Stimulated activated CD8-positive, alpha-beta memory T cell treated with anti-CD3 and anti-CD28 coated beads, Interleukin-15, amount 100 ng/mL, for 4 hours (primary cell): ENCODE data around the gene DGCR2.

Source experiments
- DNase-seq, 2 donors: peaks; one replicate each; pipeline ENCODE4 v3.0.0-alpha.2; 2020; ENCODE audit warnings: low read depth in 2 of 2

The DGCR2 gene

DNA sequence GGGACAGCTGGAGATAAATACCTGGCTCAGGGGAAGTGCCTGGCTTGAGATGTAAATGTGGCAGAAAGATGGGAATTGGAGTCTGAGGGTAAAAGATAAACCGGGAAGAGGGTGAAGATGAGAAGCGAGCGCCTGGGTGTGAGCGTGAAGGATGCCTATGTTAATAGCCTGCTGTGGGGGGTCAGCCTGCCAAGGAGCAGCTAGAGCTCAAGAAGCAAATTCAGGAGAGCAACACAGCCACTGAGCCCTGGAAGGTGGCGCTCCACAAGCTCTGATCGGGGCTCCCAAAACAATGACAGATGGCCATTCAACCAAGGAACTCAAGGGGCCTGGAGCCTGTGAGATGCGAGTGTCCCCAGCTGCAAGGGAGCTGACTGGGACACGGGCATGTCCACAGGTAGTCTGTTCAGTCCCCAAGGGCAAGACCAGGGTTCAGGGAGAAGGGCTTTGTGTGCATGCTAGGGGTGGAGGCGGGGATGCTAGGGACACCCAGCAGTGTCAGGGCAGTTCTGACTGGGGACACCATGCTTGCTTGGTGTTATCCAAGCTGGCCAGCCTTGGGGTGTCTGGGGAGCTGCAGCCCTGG is 25.1 kb upstream of the DGCR2 start:
- DNase-seq, result no peak

DNA sequence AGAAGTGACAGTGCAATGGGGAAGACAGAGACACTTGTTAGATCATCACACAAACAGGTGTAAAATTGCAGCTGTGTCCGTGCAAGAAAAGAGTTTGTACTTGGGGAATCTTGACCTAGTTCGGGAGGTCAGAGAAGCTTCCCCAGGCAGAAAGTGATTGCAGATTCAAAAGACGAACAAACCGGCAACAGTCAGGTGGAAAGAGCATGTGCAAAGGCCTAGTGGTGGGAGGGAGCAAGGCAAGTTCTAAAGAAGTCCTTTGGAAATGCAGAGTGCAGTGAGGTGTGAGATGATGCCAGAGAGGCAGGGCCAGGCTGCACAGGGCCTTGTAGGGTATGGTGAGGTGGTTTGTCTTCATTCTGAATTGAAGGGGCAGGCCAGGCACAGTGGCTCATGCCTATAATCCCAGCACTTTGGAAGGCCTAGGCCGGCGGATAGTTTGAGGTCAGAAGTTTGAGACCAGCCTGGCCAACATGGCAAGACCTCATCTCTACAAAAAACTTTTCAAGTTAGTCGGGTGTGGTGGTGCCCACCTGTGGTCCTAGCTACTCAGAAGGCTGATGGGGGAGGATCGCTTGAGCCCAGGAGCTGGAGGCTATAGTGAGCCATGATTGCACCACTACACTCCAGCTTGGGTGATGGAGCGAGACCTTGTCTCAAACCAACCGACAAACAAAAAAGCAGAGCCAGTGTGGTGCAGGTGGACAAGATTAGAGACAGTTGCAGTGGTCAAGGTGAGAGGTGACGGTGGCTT is 24.2 kb upstream of the DGCR2 start:
- no peak for DNase-seq

DNA sequence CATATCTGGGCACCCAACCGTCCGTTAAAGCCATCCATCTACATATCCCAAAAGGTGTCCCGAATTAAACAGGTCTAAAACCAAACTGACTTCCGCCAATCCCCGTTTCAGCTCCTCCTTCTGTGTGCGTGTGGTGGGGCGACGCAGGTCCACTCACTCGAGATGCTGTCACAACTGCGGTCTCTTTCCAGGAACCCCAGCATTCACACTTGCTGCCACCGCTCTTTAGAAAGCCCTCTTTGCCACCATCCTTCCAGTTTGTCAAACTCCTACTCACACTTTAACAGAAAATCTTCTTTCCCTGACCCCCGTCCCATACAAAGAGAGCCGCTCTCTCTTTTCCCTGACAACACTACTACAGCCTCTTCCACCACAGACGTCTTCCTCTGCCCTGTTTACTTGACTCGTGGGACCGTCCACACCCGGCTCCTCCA is 21.8 kb upstream of the DGCR2 start:
- no peak for DNase-seq

DNA sequence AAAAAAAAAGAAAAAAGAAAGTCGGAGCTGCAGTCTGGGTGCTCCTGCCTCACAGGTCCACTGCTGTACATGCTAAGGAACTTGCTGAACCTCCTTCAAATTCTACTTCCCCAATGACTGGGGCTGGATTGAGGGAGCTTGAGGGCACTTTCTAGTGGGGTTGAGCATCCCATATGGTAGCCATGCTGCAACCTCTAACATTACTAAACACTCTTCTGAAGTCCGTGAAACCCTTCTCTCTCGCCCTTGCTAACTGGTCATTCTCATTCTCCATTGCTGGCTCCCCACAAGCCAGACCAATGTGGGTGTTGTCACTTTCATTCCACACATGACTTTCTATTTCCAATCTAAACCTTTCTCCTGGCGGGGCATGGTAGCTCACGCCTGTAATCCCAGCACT is 21.0 kb upstream of the DGCR2 start:
- DNase-seq, result no peak

DNA sequence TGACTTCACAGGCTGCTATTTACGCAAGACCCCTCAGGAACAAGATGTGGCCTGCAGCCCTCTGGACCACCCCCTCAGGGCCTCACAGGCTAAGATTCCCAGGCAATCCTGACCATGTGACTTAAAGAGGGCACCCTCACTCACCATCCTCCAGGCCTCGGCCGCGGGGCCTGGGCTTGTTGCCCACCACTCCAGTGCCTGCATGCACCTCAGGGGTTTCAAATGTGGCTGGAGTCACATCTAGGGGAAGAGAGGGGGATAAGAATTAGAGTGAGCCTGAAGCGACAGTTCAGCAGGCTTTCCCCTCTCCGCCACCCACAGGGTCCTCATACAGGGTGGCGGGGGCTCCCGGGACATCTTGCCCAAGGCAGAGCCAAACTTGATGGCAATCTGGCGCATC is 20.2 kb upstream of the DGCR2 start:
- DNase-seq, result no peak

DNA sequence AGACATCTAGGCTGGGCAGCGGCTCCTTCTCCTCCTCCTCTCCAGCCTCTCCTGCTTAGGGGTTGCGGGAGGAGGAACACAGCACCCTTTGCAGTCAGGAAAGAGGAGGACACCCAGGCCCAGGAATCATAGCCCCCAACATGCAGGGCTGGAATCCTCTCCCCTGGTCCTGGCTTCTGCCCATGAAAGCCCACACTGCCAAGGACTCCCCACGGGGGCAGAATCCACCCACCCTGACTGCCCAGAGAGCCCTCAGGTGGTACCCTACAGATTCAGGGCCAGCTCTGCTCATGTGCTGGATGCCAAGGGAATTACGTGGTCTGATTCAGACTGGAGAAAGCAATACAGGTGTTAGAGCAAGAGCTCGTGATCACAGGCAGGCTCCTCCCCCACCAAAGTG is 17.8 kb upstream of the DGCR2 start:
- DNase-seq, result no peak

DNA sequence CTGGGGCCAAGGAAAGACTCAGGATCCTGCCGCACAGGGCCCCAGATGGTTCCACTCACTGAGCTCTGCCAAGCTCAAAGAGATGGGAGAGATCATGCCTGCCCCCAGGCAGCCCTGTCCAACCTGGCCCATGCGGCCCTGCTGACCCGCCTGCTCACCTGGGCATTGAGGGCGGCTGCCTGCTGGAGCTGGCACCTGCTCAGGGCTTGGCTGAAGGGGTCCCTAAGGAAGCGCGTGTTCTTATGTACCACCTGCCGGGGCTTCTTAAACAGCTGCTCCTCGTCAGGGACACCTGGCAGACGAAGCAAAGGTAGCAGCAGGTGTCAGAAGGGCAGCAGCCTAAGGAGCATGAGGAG is 16.8 kb upstream of the DGCR2 start:
- no peak for DNase-seq

DNA sequence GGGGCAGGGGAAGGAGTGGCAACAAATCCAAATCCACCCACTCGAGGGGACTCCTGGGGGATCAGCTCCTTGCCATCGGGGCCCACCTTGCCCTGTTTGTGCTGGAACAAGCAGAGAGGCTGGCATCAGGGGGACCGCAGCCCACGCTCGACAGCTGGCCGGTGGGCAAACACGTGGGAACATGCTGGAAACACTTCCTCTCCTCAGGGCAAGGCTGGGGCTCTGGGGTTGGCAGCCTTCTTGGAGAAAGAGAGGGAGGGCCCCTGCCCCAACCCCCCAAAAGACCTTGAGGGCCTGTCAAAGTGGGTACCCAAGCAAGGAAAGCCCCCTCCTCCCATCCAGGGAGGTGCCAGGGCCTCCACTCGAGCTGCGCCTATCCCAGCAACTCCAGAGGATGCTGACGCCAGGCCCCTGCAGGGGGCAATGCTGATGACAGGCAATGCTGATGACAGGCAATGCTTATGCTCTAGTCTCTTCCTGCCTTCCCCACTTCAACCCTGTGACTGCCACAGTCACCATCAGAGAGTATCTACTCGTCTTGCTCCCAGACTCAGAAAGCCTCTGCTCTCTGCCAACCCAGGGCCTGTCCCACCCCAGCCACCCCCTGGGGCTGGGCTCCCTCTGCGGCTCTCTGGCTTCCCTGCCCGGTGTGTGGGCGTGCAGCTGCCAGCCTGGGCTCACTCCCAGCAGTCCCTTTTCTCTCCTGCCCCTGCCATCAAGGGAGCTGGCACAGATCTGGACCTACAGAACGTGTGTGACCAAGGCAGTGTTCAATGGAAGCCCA is 16.2 kb upstream of the DGCR2 start:
- no peak for DNase-seq

DNA sequence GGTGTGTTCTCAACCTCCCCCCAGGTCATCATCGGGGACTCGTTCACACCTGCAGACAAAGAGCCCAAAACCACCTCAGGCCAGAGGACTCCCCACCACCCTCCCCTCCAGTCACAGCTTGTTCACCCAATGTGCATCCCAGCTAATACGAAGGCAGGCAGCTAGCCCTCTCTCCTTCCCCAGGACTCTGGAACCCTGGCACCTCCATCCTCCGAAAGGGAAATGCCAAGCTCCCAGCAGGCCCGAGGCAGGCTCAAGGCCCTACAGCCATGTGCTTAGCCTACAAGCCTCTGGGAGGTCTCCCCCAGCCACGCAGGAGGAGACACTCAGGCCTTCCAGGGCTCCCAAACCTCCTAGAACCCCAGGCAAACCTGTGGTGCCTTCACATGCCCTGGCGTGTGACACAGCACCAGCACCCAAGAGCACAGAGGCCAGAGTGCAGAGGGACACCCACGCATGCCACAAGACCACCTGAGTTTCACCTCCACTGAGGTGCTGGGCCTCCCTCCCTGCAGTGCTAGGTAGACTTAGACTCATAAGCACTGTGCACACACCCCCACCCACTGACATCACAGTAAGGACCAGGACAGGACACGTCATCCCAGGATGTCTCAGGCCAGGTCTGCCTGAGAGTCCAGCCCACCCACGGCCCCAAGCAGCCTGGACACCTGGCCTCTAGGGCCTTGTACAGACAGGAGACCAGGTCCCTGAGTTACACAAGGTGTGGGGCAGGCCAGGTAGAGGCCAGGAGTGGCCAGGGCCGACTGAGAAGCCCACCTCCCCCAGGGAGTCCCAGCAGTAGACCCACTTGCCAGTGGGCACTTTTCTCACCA is 15.4 kb upstream of the DGCR2 start:
- DNase-seq, result no peak

DNA sequence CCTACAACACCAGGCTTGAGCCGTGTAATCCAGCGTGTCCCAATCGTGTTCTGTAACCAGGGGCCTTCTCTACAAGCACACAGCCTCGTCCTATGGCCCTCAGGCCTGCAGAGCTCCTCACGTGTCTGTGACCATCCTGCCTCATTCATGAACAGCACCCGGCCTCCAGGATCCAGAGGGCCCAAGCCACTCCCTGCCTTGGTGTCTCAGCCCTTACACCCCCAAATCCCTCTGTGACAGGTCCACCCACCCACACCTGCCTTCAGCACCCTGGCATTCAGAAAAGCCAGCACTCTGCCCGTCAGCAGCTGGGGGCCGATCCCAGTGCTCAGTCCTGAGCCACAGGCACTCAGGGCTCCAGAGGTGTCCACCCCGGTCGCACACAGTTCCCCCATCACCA is 14.7 kb upstream of the DGCR2 start:
- no peak for DNase-seq

DNA sequence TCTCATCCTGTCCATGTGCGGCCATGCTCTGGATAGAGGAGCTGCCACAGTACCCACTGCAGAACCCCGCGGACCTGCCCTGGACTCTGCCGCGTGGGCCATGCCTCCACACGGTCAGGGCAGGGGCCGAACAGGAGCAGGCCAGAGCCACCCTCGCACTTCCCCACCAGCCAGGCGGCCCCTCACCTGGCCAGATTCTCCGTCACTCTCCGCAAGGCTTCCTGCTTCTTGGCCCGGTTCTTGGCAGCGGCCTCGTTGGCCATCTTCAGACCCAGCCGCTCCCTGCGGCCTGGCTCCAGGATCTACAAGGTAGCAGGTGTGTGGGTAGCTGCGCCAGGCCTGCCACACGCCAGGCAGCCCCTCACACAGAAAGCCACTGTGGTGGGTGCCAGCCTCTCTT is 12.7 kb upstream of the DGCR2 start:
- DNase-seq, result no peak

DNA sequence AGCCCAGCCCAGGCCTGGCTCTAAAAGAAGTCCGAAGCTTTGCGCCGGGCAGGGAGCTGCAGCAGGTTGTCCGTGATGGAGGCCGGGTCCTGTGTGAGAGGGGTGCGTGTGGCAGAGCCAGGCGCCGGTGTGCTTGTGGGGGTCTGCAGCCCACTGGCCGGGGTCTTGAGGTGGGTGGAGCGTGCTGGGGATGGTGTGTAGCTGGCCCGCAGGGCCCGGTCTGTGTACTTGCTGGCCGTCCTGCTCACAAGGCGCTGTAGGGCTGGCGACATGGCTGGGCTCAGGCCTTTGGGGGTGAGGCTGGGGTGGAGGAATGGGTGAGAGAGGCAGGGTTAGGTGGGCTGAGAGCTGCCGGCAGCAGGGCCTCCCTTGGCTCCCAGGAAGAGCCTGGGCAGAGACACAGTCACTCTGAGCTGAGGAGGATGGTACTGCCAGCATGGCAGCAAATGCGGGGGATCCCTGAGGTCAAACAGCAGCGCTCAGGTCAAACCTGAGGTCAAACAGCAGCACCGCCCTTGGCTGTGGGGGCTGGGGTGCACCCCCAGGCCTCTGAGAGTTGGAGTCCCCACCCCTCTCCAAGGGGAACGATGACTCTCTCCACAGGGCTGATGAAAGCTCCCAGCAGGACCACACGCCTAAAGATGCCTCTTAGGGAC is 12.1 kb upstream of the DGCR2 start:
- no peak for DNase-seq

DNA sequence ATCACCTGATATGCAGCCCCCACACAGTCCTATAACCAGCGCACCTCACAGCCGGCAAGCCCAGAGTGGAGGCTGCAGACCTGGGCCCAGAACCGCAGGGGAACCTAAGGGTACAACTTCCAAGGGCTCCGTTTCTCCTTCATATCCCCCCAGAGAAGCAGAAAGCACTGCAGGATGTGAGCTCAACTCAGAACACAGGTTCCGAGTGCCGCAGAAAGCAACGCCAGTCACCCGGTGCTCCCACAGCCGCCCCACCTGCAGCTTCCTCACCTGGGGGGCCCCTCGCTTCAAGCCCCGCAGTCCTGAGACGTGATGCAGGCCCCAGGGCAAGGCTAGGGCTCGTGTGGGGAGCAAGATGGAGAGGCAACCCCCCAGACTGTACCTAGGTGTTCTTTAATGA is 11.3 kb upstream of the DGCR2 start:
- no peak for DNase-seq

DNA sequence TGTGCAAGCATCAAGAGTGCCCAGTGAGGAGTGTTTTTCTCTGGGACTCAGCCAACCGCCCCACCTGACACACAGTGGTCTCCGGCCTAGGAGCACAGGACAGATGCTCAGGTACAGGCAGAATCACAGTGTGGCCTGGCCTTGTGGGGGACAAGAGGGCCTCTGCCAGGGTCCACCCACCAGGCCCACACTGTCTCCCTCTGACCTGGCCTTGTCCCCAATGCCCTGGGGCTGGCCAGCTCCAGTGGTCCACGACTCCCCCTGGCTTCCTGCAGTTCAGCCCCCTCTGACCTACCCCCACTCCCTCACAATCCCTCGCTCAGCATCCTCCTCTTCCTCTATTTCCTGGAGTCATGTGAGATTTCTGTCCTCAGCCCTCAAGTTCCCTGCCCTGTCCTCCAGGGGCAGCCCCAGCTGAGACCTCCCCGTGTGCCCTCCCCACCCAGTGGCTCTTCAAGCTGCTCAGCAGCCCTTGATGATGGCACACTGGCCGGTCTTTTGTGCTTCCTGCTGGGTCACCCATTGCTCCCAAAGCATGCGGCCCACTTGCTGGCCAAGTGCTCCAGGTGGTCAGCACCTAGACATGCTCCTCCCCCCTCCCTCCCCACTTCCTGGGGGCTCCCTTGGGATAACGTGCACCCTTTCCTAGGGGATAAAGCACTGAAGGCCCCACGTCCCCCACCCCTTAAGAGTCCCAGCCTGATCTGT is 10.6 kb upstream of the DGCR2 start:
- no peak for DNase-seq

DNA sequence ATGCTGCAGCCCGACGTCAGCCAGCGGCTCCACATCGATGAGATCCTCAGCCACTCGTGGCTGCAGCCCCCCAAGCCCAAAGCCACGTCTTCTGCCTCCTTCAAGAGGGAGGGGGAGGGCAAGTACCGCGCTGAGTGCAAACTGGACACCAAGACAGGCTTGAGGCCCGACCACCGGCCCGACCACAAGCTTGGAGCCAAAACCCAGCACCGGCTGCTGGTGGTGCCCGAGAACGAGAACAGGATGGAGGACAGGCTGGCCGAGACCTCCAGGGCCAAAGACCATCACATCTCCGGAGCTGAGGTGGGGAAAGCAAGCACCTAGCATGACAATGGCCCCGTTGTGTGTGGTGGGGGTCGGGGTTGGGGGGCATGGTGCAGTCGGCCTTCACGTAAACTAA is 9.9 kb upstream of the DGCR2 start:
- no peak for DNase-seq

DNA sequence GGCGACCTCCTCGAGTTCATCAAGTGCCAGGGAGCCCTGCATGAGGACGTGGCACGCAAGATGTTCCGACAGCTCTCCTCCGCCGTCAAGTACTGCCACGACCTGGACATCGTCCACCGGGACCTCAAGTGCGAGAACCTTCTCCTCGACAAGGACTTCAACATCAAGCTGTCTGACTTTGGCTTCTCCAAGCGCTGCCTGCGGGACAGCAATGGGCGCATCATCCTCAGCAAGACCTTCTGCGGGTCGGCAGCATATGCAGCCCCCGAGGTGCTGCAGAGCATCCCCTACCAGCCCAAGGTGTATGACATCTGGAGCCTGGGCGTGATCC is 9.4 kb upstream of the DGCR2 start:
- DNase-seq, result no peak

DNA sequence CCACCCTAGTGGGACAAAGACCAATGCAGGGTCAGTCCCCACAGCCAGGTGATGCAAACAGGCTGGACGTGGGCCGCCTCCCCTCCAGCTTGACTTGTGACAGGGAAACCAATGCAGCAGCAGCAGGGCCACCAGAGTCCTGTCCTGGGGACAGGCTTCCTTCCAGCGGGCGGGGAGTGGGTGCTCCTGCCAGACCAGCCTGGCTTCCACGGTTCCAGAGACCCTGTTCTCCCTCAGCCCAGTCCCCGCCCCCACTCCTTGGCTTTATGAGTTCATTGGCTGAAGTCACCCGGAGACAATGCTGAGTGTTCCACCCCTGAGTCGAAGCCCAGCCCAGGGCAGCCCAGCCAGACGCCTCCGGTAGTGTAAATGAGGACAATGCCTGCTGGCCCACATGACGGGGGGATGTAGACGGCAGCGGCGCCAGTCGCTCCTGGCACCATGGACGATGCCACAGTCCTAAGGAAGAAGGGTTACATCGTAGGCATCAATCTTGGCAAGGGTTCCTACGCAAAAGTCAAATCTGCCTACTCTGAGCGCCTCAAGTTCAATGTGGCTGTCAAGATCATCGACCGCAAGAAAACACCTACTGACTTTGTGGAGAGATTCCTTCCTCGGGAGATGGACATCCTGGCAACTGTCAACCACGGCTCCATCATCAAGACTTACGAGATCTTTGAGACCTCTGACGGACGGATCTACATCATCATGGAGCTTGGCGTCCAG is 8.9 kb upstream of the DGCR2 start, which contains the start of gene TSSK2:
TSSK2 (plus strand) TSS at position 350 of the 726 bp plus-strand sequence; CDS start at position 442, 92 bp downstream.
- DNase-seq, result no peak

DNA sequence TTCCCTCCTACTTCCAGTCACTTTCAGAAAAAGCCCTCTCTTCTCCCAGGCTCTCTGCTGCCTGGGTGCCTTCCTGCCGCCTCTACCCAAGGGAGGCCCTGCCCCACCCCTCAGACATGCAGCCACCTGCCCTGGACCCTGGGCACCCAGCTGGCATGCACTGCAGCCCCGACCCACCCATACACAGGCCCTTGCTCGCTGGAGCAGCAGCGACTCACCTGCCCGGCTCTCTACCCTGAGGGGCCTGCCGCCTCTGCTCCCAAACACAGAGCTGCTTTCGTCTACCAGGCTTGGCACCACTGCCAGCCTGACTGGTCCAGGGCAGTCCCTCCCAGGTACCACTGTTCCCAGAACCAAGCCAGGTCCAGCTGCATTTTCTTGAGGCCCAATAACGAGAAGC is 7.7 kb upstream of the DGCR2 start:
- DNase-seq, result no peak

DNA sequence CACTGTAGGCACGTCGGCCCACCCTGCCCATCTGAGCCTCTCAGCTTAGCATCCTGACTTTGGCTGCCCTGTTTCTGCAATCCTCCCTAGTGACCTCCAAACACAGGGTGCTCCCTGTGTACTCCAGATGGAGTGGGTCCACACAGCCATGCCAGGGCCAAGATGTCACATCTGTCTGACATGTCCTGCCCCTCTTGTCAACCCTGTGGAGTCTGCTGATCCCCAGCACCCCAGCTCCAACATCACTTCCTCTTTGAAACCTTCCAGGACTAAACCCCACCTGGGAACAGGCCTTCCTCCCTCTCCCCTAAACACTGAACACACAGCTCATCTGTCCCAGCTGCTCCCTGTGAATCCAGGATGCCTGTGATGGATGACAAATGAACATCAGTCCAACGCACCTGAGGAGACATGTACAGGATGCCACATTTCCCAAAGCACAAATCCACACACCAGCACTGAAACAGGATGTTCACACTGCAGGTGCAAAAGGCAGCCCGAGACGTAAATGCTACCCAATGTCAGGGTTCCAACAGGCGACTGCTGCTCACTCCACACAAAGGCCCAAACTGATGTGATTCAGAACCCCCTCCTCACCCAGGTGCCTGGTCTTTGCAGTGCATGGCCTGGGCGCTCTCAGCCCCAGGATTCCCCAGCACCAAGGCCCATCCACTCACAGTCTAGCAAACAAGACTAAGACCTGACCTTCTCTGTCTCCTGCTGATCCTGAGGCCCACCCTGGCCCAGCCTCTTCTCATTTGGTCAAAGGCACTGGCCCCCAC is 6.9 kb upstream of the DGCR2 start:
- DNase-seq, result no peak

DNA sequence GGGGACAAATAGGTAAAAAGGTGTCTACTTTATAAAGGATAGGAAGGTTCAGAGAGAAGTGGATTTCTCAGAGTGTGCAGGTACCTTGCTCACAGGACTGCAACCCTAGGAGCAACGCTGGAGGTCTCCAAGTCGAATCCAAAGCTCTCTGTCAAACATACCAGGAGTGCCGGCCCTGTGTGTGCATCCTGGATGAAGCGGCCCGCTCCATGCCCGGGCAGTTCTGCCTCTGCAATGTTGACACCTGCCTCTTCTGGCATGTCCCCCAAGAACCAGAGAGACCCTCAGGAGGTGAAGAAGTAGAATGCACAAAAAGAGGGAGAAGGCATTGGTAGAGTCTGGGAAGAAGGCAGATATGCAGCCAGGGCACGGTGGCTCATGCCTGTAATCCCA is 5.8 kb upstream of the DGCR2 start:
- DNase-seq, result no peak
